ENCODE measurements around the gene ATP9B.

The ATP9B gene

DNA sequence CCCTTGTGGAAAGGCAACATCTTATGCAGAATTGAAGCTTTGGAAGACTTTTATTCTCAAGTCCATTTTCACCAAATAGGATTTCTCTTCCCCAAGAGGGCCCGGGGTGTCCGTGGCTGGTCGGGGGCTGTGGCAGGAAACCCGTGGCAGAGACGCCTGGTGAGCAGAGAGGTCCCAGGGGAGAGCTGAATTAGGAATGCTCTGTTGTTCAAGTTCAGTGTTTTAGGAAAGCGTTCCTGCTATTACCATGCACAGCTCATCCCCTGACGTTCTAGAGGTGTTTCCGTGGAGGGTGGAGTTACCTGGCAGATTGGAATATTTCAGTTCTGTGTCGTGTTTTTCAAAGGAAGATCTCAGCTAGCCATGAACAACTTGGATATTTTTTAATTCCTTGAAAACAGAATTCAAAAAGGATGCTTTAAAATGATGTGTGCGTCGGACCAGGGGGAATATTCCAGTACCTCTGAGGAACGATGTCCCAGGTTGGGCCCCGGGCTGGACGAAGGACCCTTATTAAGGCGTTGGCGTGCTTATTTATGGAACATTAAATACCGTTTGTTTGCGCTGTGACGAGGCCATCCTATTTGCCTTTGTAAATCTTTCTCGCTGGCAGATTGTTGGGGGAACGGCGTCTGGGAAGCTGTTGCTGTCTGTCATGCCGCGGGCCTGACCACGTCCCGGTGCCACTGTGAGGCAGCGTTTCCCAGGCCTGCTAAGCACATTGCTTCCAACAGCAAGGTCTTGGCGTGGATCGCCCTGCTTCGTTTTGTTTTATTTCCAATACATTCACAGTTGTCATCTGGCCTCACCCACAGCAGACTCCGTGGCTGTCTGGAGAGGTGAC is 334.8 kb downstream of the ATP9B start (continued):
- TF ChIP-seq, protein P1, sequence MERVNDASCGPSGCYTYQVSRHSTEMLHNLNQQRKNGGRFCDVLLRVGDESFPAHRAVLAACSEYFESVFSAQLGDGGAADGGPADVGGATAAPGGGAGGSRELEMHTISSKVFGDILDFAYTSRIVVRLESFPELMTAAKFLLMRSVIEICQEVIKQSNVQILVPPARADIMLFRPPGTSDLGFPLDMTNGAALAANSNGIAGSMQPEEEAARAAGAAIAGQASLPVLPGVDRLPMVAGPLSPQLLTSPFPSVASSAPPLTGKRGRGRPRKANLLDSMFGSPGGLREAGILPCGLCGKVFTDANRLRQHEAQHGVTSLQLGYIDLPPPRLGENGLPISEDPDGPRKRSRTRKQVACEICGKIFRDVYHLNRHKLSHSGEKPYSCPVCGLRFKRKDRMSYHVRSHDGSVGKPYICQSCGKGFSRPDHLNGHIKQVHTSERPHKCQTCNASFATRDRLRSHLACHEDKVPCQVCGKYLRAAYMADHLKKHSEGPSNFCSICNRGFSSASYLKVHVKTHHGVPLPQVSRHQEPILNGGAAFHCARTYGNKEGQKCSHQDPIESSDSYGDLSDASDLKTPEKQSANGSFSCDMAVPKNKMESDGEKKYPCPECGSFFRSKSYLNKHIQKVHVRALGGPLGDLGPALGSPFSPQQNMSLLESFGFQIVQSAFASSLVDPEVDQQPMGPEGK (CRISPR knock-in tag; IDR thresholded peaks at IDR 0.05; ENCODE audit: borderline replicate concordance) = no peak
- TF ChIP-seq ZFP3 (CRISPR knock-in tag; IDR thresholded peaks at IDR 0.05) (no peak), PPARA (CRISPR knock-in tag; IDR thresholded peaks at IDR 0.05; ENCODE audit: borderline replicate concordance) (no peak), ZNF8 (CRISPR knock-in tag; IDR thresholded peaks at IDR 0.05) (no peak), ESRRG (CRISPR knock-in tag; IDR thresholded peaks at IDR 0.05) (no peak), ISL1 (CRISPR knock-in tag; IDR thresholded peaks at IDR 0.05) (no peak), CSDC2 (CRISPR knock-in tag; IDR thresholded peaks at IDR 0.05) (no peak), TOX (CRISPR knock-in tag; IDR thresholded peaks at IDR 0.05; ENCODE audit: borderline replicate concordance) (no peak)

DNA sequence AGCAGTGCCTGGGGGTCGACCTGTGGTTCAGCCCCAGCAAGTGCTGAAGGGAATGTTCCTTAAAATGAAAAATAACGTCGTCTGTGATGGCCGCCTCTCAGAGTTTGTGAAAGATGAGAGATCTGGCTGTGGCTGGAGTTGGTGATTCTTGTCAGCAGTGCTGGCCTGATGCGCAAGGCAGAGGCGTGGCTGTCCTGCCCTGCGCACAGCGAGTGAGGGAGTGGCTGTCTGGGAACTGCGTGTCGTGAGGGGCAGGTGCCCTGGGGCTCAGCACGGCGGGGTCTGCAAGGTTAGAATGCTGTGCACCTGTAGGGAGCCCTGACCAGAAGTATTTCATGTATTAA is 335.3 kb downstream of the ATP9B start:
- peak; percentile 15; the same call in 1 of the 3 replicates for ATAC-seq
- TF ChIP-seq ZNF70 (CRISPR knock-in tag; IDR thresholded peaks at IDR 0.05) = no peak
- TF ChIP-seq ZNF8 (CRISPR knock-in tag; IDR thresholded peaks at IDR 0.05) = no peak
- no peak for TF ChIP-seq ZFP30 (CRISPR knock-in tag; IDR thresholded peaks at IDR 0.05)

DNA sequence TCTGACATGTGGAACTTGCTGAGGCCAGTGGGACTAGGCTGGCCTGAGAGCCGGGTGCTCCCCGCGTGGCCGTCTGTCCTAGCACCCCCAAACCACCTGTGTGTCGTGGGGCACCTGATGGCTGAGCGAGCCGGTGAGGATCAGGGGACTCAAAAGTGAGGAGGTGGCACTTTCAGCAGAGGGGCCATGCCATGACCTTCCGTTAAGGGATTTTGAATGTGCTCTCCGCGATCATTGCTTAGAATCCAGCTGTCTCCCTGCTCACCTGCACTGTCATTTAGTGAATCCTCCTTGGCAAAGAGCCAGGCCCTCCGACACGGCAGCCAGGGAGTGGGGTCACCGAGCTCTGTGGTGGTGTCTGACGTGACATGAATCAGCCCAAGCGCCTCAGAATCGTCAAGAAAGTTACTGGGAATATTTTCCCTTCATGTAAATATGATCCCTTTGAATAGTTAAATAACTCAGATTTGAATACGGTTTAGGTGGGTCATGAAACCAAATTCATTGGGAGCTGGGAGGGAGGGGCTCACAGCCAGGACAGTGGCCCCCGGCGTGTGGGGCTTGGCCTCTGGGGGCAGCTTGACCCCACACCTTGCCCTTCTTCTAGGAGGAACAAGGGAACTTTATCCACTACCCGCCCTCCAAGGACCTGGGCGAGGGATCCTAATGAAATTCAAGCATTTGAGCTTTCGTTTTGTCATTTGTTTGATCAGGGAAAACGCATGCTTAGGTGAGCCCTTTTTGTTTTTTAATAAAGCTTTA is 336.0 kb downstream of the ATP9B start:
- ATAC-seq = no peak
- no peak for TF ChIP-seq ZNF565 (CRISPR knock-in tag; conservative IDR thresholded peaks at IDR 0.05; ENCODE audit: low read depth)
- no peak for TF ChIP-seq OSR1 (CRISPR knock-in tag; IDR thresholded peaks at IDR 0.05)
- no peak for TF ChIP-seq BACH2 (CRISPR knock-in tag; IDR thresholded peaks at IDR 0.05; ENCODE audit: borderline replicate concordance)
- no peak for TF ChIP-seq ZFP3 (CRISPR knock-in tag; IDR thresholded peaks at IDR 0.05)
- no peak for TF ChIP-seq ZNF70 (CRISPR knock-in tag; IDR thresholded peaks at IDR 0.05)
- TF ChIP-seq TCF4 (CRISPR knock-in tag; IDR thresholded peaks at IDR 0.05; ENCODE audit: borderline replicate concordance) = no peak

DNA sequence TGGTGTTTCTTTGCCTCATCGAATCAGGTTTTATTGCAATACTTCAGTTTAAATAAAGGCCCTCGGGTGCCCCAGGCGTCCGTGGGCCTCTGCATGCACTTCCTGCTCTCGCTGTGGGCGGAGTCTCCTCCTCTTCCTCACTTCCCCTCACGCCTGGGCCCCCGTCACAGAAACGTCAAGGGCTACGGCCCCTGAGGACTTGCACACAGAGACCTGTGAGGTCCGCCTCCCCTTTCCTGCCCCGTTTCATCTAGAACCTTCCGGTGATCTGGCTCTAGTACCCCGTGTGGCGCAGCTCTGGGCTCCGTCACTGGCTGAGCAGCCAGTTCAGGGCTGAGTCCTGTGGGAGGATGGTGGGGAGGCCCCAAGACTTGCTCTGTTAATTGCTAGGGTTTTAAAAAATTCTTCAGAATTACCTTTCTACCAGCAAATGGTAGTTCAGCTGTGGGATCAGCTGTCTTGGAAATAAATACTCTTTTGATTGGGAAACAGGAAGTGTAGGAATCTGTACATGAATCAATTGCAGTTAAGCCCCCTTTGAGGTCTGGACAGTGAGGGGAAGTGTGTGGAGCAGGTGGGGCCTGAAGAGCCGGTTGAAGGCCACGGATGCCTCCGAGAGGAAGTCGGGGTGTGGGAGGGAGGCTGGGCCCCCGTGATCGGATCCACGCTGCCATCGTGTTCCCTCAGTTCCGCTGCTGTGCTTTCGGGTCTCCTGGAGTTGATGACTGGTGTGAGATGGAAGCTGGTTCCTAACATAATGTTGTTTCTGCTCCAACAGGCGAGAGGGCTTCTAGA is 336.8 kb downstream of the ATP9B start:
- no peak for TF ChIP-seq GLIS3 (CRISPR knock-in tag; IDR thresholded peaks at IDR 0.05)
- TF ChIP-seq TOX (CRISPR knock-in tag; IDR thresholded peaks at IDR 0.05; ENCODE audit: borderline replicate concordance) = no peak
- TF ChIP-seq, protein P2, sequence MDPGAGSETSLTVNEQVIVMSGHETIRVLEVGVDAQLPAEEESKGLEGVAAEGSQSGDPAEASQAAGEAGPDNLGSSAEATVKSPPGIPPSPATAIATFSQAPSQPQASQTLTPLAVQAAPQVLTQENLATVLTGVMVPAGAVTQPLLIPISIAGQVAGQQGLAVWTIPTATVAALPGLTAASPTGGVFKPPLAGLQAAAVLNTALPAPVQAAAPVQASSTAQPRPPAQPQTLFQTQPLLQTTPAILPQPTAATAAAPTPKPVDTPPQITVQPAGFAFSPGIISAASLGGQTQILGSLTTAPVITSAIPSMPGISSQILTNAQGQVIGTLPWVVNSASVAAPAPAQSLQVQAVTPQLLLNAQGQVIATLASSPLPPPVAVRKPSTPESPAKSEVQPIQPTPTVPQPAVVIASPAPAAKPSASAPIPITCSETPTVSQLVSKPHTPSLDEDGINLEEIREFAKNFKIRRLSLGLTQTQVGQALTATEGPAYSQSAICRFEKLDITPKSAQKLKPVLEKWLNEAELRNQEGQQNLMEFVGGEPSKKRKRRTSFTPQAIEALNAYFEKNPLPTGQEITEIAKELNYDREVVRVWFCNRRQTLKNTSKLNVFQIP (CRISPR knock-in tag; IDR thresholded peaks at IDR 0.05; ENCODE audit: borderline replicate concordance, low read depth) = no peak
- TF ChIP-seq, protein P1 (CRISPR knock-in tag; IDR thresholded peaks at IDR 0.05; ENCODE audit: borderline replicate concordance) = no peak
- no peak for ATAC-seq

DNA sequence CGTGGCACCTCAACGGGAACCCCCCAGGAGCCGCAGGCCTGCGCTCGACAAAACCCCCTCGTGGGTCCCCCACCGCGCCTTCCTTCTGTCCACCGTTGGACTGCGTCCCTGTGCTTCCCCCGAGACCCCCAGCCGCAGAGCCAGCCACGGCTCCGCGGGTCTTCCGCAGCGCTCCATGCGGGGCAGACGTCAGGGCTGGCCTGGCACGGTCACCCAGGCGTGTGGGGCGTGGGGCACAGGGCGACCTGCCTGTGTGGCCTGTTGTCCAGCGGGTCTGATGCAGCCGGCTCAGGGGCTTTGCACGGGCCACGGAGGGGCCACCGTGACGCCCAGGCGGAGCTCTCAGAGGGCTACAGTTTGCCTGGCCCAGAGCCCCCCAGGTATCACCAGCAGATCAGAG is 337.5 kb downstream of the ATP9B start:
- ATAC-seq = no peak
- TF ChIP-seq, protein P3, sequence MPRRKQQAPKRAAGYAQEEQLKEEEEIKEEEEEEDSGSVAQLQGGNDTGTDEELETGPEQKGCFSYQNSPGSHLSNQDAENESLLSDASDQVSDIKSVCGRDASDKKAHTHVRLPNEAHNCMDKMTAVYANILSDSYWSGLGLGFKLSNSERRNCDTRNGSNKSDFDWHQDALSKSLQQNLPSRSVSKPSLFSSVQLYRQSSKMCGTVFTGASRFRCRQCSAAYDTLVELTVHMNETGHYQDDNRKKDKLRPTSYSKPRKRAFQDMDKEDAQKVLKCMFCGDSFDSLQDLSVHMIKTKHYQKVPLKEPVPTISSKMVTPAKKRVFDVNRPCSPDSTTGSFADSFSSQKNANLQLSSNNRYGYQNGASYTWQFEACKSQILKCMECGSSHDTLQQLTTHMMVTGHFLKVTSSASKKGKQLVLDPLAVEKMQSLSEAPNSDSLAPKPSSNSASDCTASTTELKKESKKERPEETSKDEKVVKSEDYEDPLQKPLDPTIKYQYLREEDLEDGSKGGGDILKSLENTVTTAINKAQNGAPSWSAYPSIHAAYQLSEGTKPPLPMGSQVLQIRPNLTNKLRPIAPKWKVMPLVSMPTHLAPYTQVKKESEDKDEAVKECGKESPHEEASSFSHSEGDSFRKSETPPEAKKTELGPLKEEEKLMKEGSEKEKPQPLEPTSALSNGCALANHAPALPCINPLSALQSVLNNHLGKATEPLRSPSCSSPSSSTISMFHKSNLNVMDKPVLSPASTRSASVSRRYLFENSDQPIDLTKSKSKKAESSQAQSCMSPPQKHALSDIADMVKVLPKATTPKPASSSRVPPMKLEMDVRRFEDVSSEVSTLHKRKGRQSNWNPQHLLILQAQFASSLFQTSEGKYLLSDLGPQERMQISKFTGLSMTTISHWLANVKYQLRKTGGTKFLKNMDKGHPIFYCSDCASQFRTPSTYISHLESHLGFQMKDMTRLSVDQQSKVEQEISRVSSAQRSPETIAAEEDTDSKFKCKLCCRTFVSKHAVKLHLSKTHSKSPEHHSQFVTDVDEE (CRISPR knock-in tag; IDR thresholded peaks at IDR 0.05) = no peak
- TF ChIP-seq, protein P4, sequence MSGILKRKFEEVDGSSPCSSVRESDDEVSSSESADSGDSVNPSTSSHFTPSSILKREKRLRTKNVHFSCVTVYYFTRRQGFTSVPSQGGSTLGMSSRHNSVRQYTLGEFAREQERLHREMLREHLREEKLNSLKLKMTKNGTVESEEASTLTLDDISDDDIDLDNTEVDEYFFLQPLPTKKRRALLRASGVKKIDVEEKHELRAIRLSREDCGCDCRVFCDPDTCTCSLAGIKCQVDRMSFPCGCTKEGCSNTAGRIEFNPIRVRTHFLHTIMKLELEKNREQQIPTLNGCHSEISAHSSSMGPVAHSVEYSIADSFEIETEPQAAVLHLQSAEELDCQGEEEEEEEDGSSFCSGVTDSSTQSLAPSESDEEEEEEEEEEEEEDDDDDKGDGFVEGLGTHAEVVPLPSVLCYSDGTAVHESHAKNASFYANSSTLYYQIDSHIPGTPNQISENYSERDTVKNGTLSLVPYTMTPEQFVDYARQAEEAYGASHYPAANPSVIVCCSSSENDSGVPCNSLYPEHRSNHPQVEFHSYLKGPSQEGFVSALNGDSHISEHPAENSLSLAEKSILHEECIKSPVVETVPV (CRISPR knock-in tag; IDR thresholded peaks at IDR 0.05) = no peak
- TF ChIP-seq ZNF565 (CRISPR knock-in tag; conservative IDR thresholded peaks at IDR 0.05; ENCODE audit: low read depth) (no peak), ZNF70 (CRISPR knock-in tag; IDR thresholded peaks at IDR 0.05) (no peak), ZC3H10 (CRISPR knock-in tag; IDR thresholded peaks at IDR 0.05) (no peak), ZNF8 (CRISPR knock-in tag; IDR thresholded peaks at IDR 0.05) (no peak), TCF4 (CRISPR knock-in tag; IDR thresholded peaks at IDR 0.05; ENCODE audit: borderline replicate concordance) (no peak), PPARA (CRISPR knock-in tag; IDR thresholded peaks at IDR 0.05; ENCODE audit: borderline replicate concordance) (no peak), ZFP30 (CRISPR knock-in tag; IDR thresholded peaks at IDR 0.05) (no peak), CSDC2 (CRISPR knock-in tag; IDR thresholded peaks at IDR 0.05) (no peak)
- TF ChIP-seq, protein P5, sequence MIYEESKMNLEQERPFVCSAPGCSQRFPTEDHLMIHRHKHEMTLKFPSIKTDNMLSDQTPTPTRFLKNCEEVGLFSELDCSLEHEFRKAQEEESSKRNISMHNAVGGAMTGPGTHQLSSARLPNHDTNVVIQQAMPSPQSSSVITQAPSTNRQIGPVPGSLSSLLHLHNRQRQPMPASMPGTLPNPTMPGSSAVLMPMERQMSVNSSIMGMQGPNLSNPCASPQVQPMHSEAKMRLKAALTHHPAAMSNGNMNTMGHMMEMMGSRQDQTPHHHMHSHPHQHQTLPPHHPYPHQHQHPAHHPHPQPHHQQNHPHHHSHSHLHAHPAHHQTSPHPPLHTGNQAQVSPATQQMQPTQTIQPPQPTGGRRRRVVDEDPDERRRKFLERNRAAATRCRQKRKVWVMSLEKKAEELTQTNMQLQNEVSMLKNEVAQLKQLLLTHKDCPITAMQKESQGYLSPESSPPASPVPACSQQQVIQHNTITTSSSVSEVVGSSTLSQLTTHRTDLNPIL (CRISPR knock-in tag; IDR thresholded peaks at IDR 0.05; ENCODE audit: low read depth) = no peak
